IgD-negative memory B cell (primary cell): ENCODE data around the gene RIGI. TPM values are rescaled to one million over a fixed set of nuclear protein-coding genes. Genes with fewer than 3 reads are reported as not detected.

Experiments used
- H3K27ac Mint-ChIP-seq, 3 donors: one replicate each; pipeline ENCODE4 v1.8.0; 2020 to 2022; ENCODE audit warnings: mild to moderate bottlenecking in 3 of 3, mixed read lengths in 3 of 3, moderate library complexity in 1 of 3
- H3K27me3 Mint-ChIP-seq: one replicate; pipeline ENCODE4 v1.8.0; 2021; ENCODE audit warnings: mixed read lengths
- H3K36me3 Mint-ChIP-seq: one replicate; pipeline ENCODE4 v1.8.0; 2020; ENCODE audit warnings: mild to moderate bottlenecking, mixed read lengths
- H3K4me1 Mint-ChIP-seq, 3 donors: one replicate each; pipeline ENCODE4 v1.8.0; 2020 to 2022; ENCODE audit warnings: mixed read lengths in 3 of 3, mild to moderate bottlenecking in 1 of 3
- H3K4me3 Mint-ChIP-seq, 4 donors: one replicate each; pipeline ENCODE4 v1.8.0; 2020 to 2022; ENCODE audit warnings: mild to moderate bottlenecking in 4 of 4, mixed read lengths in 4 of 4, moderate library complexity in 3 of 4
- H3K9me3 Mint-ChIP-seq, 3 donors: one replicate each; pipeline ENCODE4 v1.8.0; 2020 to 2021; ENCODE audit warnings: mixed read lengths in 3 of 3, mild to moderate bottlenecking in 1 of 3
- polyA plus RNA-seq: library from polyadenylated mRNA; unstranded; fragments of 300-500 nt; fragmentation: Illumina TruSeq; gene quantifications from one replicate; pipeline ENCODE4 v1.2.3, GENCODE V29; 2021

RIGI gene
- polyA plus RNA-seq, 1 donor from 2014 or later = 16.9 TPM

GRCh38 chr9:32503008-32503407 lies 23.0 kb downstream of the RIGI start:
- no peaks in the 10 kb centered on the region for H3K27me3 Mint-ChIP-seq
- H3K27ac Mint-ChIP-seq = peak overlapping the region in 1 of 3 donors; percentile 43
- H3K4me1 Mint-ChIP-seq = peaks cover 0 to 3% (median 0%) of the 10 kb centered on the region in 3 donors
- no peak overlapping the region for H3K4me3 Mint-ChIP-seq
- H3K36me3 Mint-ChIP-seq = peaks cover 2% of the 10 kb centered on the region
- no peaks in the 10 kb centered on the region for H3K9me3 Mint-ChIP-seq

DNA sequence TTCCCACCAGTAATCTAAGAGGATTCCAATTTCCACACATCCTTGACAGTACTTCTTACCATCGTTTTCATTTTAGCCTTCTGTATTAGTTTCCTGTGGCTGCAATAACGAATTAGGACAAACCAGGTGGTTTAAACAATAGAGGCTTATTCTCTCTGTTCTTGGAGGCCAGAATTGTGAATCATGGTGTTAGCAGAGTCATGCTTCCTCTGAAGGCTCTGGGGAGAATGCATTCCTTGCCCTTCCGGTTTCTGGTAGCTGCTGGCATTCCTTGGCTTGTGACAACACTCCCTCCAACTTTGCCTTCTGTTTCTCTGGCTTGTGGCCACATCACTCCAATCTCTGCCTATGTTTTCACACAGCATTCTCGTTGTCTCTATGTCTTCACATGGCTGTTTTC lies 23.5 kb downstream of the RIGI start:
- Mint-ChIP-seq H3K9me3 (no peaks in the 10 kb centered on the region), H3K36me3 (peaks cover 2% of the 10 kb centered on the region), H3K4me1 (peaks cover 0 to 3% (median 0%) of the 10 kb centered on the region in 3 donors), H3K27me3 (no peaks in the 10 kb centered on the region), H3K27ac (peak overlapping the region in 2 of 3 donors; percentile 43 to 60), H3K4me3 (no peak overlapping the region)

DNA sequence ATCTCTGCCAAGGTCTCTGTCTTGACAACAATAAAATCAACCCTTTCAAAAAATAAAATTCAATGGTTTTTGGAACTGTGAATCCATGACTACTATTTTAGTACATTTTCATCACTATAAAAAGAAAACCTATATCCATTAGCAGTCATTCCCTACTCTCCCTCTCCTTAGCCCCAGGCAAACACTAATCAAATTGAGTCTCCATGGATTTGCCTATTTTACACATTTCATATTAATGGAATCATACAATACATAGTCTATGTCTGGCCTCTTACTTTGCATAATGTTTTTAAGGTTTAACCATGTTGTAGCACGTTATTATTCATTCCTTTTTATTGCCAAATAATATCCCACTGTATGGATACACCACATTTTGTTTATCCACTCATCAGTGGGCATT lies 24.1 kb downstream of the RIGI start:
- no peaks in the 10 kb centered on the region for H3K27me3 Mint-ChIP-seq
- peaks cover 0 to 3% (median 0%) of the 10 kb centered on the region in 3 donors for H3K4me1 Mint-ChIP-seq
- peaks cover 2% of the 10 kb centered on the region for H3K36me3 Mint-ChIP-seq
- no peaks in the 10 kb centered on the region for H3K9me3 Mint-ChIP-seq
- no peak overlapping the region for H3K27ac Mint-ChIP-seq
- H3K4me3 Mint-ChIP-seq = no peak overlapping the region

DNA sequence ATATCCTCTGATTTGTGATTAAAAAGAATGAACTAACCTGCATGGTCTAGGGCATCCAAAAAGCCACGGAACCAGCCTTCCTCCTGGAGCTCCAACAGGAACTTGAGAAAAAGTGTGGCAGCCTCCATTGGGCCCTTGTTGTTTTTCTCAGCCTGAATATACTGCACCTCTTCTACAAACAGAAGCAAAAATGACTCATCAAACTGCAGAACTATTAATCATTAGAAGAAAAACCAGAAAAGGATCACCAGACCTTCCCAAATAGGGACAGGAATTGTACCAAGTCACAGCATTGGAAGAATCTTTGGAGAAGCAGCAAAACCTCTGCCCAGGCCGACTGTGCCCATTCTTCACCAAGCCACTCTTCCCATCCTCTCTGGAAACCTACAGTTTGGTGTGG lies 25.2 kb downstream of the RIGI start:
- Mint-ChIP-seq H3K36me3 (peaks cover 6% of the 10 kb centered on the region), H3K27ac (no peak overlapping the region), H3K9me3 (no peaks in the 10 kb centered on the region), H3K4me3 (no peak overlapping the region), H3K27me3 (no peaks in the 10 kb centered on the region), H3K4me1 (peaks cover 0 to 3% (median 0%) of the 10 kb centered on the region in 3 donors)

GRCh38 chr9:32497921-32498320 lies 28.1 kb downstream of the RIGI start:
- Mint-ChIP-seq H3K4me3 (no peak overlapping the region), H3K27me3 (no peaks in the 10 kb centered on the region), H3K27ac (no peak overlapping the region), H3K9me3 (no peaks in the 10 kb centered on the region), H3K36me3 (peaks cover 9% of the 10 kb centered on the region), H3K4me1 (peaks cover 0 to 1% (median 0%) of the 10 kb centered on the region in 3 donors)

- H3K27ac Mint-ChIP-seq = peak overlapping the region in 1 of 3 donors; percentile 35
- no peak overlapping the region for H3K4me3 Mint-ChIP-seq
- H3K27me3 Mint-ChIP-seq = no peaks in the 10 kb centered on the region
- peaks cover 9% of the 10 kb centered on the region for H3K36me3 Mint-ChIP-seq
- H3K9me3 Mint-ChIP-seq = no peaks in the 10 kb centered on the region
- no peaks in the 10 kb centered on the region for H3K4me1 Mint-ChIP-seq
These were observed 35.4 kb downstream of the RIGI start for GRCh38 chr9:32490601-32491000.

DNA sequence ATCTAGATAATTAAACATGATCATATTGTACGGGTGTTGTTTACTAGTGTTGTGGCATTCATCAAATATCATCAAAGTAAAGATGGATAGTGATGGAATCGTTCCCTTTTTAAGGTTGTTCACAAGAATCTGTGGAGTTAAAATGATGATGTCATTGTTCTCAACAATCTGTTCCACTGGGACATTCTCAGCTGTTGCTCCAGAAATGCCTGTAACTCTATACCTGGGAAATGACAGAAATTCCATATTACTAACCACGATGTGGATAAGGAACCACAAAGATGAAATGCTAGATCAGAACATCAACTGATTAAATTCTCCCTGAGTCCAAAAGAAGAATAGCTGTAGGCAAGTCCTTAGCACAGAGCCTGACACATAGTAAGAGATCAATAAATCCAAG lies 38.0 kb downstream of the RIGI start:
- Mint-ChIP-seq H3K4me1 (no peaks in the 10 kb centered on the region), H3K4me3 (no peak overlapping the region), H3K36me3 (peaks cover 20% of the 10 kb centered on the region), H3K27me3 (no peaks in the 10 kb centered on the region), H3K27ac (no peak overlapping the region), H3K9me3 (no peaks in the 10 kb centered on the region)

DNA sequence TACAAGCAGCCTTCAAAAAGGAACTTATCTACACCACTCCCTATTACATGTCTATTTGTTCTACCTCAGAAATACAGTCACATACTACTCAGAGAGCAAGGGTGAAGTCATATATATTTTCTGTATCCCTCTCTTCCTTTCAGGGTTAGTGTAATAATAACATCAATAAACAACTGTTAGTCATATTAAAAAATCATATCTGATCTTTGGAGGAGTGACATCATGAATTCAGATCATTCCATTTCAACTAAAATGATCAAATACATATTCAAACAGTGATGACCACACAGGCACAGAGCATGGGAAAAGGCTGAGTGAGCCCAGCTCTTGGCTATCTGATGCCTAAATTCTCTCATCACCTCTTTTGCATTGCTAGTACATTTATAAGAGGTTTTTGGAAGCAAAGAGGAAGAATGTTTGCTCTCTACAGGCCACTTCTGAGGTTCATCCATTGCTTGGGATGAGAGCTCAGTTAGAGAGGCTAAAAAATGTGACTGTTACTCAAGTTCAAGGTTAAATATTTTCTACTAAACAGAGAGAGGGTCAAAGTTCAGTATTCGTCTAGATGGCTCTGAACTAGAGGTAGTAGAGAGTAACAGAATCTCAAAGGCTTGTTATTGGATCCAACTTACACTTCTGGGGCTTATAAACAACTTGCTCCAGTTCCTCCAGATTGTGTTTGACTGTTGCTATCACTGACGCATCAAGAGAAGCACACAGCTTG lies 39.0 kb downstream of the RIGI start:
- H3K27ac Mint-ChIP-seq = no peak overlapping the region
- peaks cover 14% of the 10 kb centered on the region for H3K36me3 Mint-ChIP-seq
- no peaks in the 10 kb centered on the region for H3K27me3 Mint-ChIP-seq
- H3K4me3 Mint-ChIP-seq = no peak overlapping the region
- H3K9me3 Mint-ChIP-seq = no peaks in the 10 kb centered on the region
- H3K4me1 Mint-ChIP-seq = no peaks in the 10 kb centered on the region

- H3K27ac Mint-ChIP-seq = no peak overlapping the region
- no peaks in the 10 kb centered on the region for H3K27me3 Mint-ChIP-seq
- peaks cover 14% of the 10 kb centered on the region for H3K36me3 Mint-ChIP-seq
- H3K9me3 Mint-ChIP-seq = no peaks in the 10 kb centered on the region
- no peak overlapping the region for H3K4me3 Mint-ChIP-seq
- no peaks in the 10 kb centered on the region for H3K4me1 Mint-ChIP-seq
These were observed 42.7 kb downstream of the RIGI start for GRCh38 chr9:32483343-32483742.

Other genes starting within 250 kb of the RIGI start
- gene ACO1, start 141.6 kb downstream of the RIGI start, polyA plus RNA-seq = 8.9 TPM
- gene SMIM27, start 26.1 kb upstream of the RIGI start, polyA plus RNA-seq = 103 TPM
- 21.4 TPM for gene TOPORS, start 26.4 kb upstream of the RIGI start, polyA plus RNA-seq
- 62.6 TPM for gene NDUFB6, start 47.0 kb upstream of the RIGI start, polyA plus RNA-seq
- gene TAF1L, start 109.5 kb upstream of the RIGI start, polyA plus RNA-seq = not detected